Measurements from ENCODE around the gene IRX3.

Gene IRX3

GRCh38 chr16:54273566-54273965 lies 13.0 kb downstream of the IRX3 start:
- H2AFZ ChIP-seq (ENCODE audit: low read depth, low read length), result no peak overlapping the region
- DNase-seq (no peak), ATAC-seq (ENCODE audit: insufficient read depth, low read depth) (no peak)
- peaks cover 14% of the 10 kb centered on the region for H3K4me1 ChIP-seq (ENCODE audit: insufficient read depth, low read length)
- H3K4me2 ChIP-seq (ENCODE audit: insufficient read depth, low read length), result no peak overlapping the region
- H3K36me3 ChIP-seq (ENCODE audit: insufficient read depth, low read length), result no peaks in the 10 kb centered on the region
- no peaks in the 10 kb centered on the region for H3K79me2 ChIP-seq (ENCODE audit: insufficient read depth, low read length)
- H3K4me3 ChIP-seq (ENCODE audit: low read depth in 1 of 2, low read length in 2 of 2), result no peak overlapping the region
- H4K20me1 ChIP-seq (ENCODE audit: insufficient read depth, low read length), result no peaks in the 10 kb centered on the region
- H3K9me3 ChIP-seq (ENCODE audit: insufficient read depth, low read length, severe bottlenecking), result no peaks in the 10 kb centered on the region
- H3K27me3 ChIP-seq (ENCODE audit: insufficient read depth, low read length, poor library complexity), result no peaks in the 10 kb centered on the region
- no peak overlapping the region for H3K9ac ChIP-seq (ENCODE audit: low read depth, low read length)
- TF ChIP-seq, protein P1, sequence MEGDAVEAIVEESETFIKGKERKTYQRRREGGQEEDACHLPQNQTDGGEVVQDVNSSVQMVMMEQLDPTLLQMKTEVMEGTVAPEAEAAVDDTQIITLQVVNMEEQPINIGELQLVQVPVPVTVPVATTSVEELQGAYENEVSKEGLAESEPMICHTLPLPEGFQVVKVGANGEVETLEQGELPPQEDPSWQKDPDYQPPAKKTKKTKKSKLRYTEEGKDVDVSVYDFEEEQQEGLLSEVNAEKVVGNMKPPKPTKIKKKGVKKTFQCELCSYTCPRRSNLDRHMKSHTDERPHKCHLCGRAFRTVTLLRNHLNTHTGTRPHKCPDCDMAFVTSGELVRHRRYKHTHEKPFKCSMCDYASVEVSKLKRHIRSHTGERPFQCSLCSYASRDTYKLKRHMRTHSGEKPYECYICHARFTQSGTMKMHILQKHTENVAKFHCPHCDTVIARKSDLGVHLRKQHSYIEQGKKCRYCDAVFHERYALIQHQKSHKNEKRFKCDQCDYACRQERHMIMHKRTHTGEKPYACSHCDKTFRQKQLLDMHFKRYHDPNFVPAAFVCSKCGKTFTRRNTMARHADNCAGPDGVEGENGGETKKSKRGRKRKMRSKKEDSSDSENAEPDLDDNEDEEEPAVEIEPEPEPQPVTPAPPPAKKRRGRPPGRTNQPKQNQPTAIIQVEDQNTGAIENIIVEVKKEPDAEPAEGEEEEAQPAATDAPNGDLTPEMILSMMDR (IDR thresholded peaks at IDR 0.05; ENCODE audit: borderline replicate concordance, extremely low read depth, low read length, poor library complexity, severe bottlenecking), result no peak
- no peak for TF ChIP-seq EZH2 (IDR thresholded peaks at IDR 0.05; ENCODE audit: borderline replicate concordance, low read depth, low read length, severe bottlenecking)
- no peak overlapping the region for H3K27ac ChIP-seq (ENCODE audit: low read length)

- Histone ChIP-seq H3K4me3 (ENCODE audit: low read depth in 1 of 2, low read length in 2 of 2) (no peak overlapping the region), H3K4me2 (ENCODE audit: insufficient read depth, low read length) (no peak overlapping the region), H2AFZ (ENCODE audit: low read depth, low read length) (no peak overlapping the region; the same call in 1 of the 2 replicates), H3K9ac (ENCODE audit: low read depth, low read length) (no peak overlapping the region), H3K36me3 (ENCODE audit: insufficient read depth, low read length) (no peaks in the 10 kb centered on the region), H3K4me1 (ENCODE audit: insufficient read depth, low read length) (no peaks in the 10 kb centered on the region), H3K27me3 (ENCODE audit: insufficient read depth, low read length, poor library complexity) (no peaks in the 10 kb centered on the region), H3K9me3 (ENCODE audit: insufficient read depth, low read length, severe bottlenecking) (no peaks in the 10 kb centered on the region), H4K20me1 (ENCODE audit: insufficient read depth, low read length) (no peaks in the 10 kb centered on the region), H3K79me2 (ENCODE audit: insufficient read depth, low read length) (no peaks in the 10 kb centered on the region), H3K27ac (ENCODE audit: low read length) (no peak overlapping the region)
- ATAC-seq (ENCODE audit: insufficient read depth, low read depth), result peak; percentile 52; the same call in 1 of the 3 replicates
- TF ChIP-seq, protein P1 (IDR thresholded peaks at IDR 0.05; ENCODE audit: borderline replicate concordance, extremely low read depth, low read length, poor library complexity, severe bottlenecking), result no peak
- no peak for TF ChIP-seq EZH2 (IDR thresholded peaks at IDR 0.05; ENCODE audit: borderline replicate concordance, low read depth, low read length, severe bottlenecking)
- no peak for DNase-seq
Observed at GRCh38 chr16:54270711-54271110, 15.9 kb downstream of the IRX3 start.

- no peak overlapping the region for H3K4me3 ChIP-seq (ENCODE audit: low read depth in 1 of 2, low read length in 2 of 2)
- no peak for ATAC-seq (ENCODE audit: insufficient read depth, low read depth)
- H3K36me3 ChIP-seq (ENCODE audit: insufficient read depth, low read length), result no peaks in the 10 kb centered on the region
- H3K4me2 ChIP-seq (ENCODE audit: insufficient read depth, low read length), result no peak overlapping the region
- no peaks in the 10 kb centered on the region for H3K4me1 ChIP-seq (ENCODE audit: insufficient read depth, low read length)
- no peaks in the 10 kb centered on the region for H3K27me3 ChIP-seq (ENCODE audit: insufficient read depth, low read length, poor library complexity)
- no peaks in the 10 kb centered on the region for H3K9me3 ChIP-seq (ENCODE audit: insufficient read depth, low read length, severe bottlenecking)
- no peak overlapping the region for H3K27ac ChIP-seq (ENCODE audit: low read length)
- H3K79me2 ChIP-seq (ENCODE audit: insufficient read depth, low read length), result no peaks in the 10 kb centered on the region
- no peak overlapping the region for H3K9ac ChIP-seq (ENCODE audit: low read depth, low read length)
- no peak overlapping the region for H2AFZ ChIP-seq (ENCODE audit: low read depth, low read length)
- TF ChIP-seq, protein P1 (IDR thresholded peaks at IDR 0.05; ENCODE audit: borderline replicate concordance, extremely low read depth, low read length, poor library complexity, severe bottlenecking), result no peak
- TF ChIP-seq EZH2 (IDR thresholded peaks at IDR 0.05; ENCODE audit: borderline replicate concordance, low read depth, low read length, severe bottlenecking), result no peak
- no peaks in the 10 kb centered on the region for H4K20me1 ChIP-seq (ENCODE audit: insufficient read depth, low read length)
- no peak for DNase-seq
Observed at GRCh38 chr16:54269461-54269860, 17.1 kb downstream of the IRX3 start.

DNA sequence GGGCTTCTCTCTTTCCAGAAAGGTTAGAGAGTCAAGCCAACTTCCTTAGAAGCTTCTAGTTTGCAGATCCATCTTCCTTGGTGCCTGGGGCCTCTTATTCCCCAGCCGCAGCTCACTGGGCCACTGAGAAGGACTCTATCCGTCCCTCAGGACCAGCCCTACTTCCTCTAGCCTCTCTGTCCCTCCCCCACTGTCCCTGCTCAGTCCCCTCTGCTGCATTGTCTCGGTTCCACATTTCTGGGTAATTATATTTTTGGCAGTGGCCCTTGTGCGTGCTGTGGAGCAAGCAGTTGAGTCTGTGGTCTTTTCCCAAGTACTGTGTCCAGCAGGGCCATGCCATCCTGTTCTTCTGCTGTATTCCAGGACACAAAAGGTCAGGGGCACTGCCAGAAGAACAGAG lies 17.8 kb downstream of the IRX3 start:
- no peaks in the 10 kb centered on the region for H3K27me3 ChIP-seq (ENCODE audit: insufficient read depth, low read length, poor library complexity)
- H3K4me3 ChIP-seq (ENCODE audit: low read depth in 1 of 2, low read length in 2 of 2), result no peak overlapping the region
- H2AFZ ChIP-seq (ENCODE audit: low read depth, low read length), result no peak overlapping the region
- H3K9ac ChIP-seq (ENCODE audit: low read depth, low read length), result no peak overlapping the region
- no peaks in the 10 kb centered on the region for H3K36me3 ChIP-seq (ENCODE audit: insufficient read depth, low read length)
- DNase-seq, result no peak
- no peak overlapping the region for H3K27ac ChIP-seq (ENCODE audit: low read length)
- H3K9me3 ChIP-seq (ENCODE audit: insufficient read depth, low read length, severe bottlenecking), result no peaks in the 10 kb centered on the region
- H3K79me2 ChIP-seq (ENCODE audit: insufficient read depth, low read length), result no peaks in the 10 kb centered on the region
- no peak overlapping the region for H3K4me2 ChIP-seq (ENCODE audit: insufficient read depth, low read length)
- H4K20me1 ChIP-seq (ENCODE audit: insufficient read depth, low read length), result no peaks in the 10 kb centered on the region
- ATAC-seq (ENCODE audit: insufficient read depth, low read depth), result no peak
- H3K4me1 ChIP-seq (ENCODE audit: insufficient read depth, low read length), result no peaks in the 10 kb centered on the region
- TF ChIP-seq, protein P1 (IDR thresholded peaks at IDR 0.05; ENCODE audit: borderline replicate concordance, extremely low read depth, low read length, poor library complexity, severe bottlenecking), result no peak
- TF ChIP-seq EZH2 (IDR thresholded peaks at IDR 0.05; ENCODE audit: borderline replicate concordance, low read depth, low read length, severe bottlenecking), result no peak
